HG02610 (cell line): ENCODE measurements around the gene TRDN.

Experiments
- ATAC-seq: cut with Tn5 transposase; IDR thresholded peaks from one replicate; pipeline ENCODE4 v1.9.1; 2021; ENCODE audit warnings: mild to moderate bottlenecking, moderate library complexity; ENCODE audit not compliant: unreplicated experiment

The TRDN gene

DNA sequence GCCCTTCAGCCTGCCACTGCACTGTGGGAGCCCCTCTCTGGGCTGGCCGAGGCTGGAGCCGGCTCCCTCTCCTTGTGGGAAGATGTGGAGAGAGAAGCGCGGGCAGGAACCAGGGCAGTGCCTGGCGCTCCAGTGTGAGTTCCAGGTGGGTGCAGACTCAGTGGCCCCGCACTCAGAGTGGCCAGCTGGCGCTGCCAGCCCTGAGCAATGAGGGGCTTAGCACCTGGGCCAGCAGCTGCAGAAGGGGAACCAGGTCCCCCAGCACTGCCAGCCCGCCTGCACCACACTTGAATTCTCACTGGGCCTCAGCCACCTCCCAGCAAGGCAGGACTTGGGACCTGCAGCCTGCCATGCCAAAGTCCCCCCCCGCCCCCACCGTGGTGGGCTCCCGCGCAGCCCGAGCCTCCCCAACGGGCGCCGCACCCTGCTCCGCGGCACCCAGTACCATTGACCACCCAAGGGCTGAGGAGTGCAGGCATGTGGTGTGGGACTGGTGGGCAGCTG is 434.8 kb downstream of the TRDN start:
- ATAC-seq: no peak

GRCh38 chr6:123193298-123193697 is 443.5 kb downstream of the TRDN start:
- ATAC-seq: no peak

DNA sequence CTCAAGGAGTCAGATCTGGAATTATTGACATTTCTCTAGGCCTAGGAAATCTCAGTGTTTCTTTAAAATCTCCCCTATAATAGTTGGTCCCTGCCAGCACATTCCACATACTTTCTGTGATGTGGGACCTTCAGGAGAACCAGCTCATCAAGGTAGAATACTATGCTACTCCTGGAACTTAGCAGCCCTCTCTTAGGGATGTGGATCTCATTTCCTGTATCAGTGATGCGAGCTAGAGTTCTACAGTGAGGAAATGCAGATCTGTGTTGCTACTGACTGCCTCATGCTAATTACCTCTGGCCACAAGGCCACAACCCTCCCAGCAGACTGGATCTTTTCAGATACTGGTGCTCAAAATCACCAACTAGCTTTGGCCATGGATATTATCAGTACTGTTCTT is 446.9 kb downstream of the TRDN start:
- ATAC-seq: no peak

DNA sequence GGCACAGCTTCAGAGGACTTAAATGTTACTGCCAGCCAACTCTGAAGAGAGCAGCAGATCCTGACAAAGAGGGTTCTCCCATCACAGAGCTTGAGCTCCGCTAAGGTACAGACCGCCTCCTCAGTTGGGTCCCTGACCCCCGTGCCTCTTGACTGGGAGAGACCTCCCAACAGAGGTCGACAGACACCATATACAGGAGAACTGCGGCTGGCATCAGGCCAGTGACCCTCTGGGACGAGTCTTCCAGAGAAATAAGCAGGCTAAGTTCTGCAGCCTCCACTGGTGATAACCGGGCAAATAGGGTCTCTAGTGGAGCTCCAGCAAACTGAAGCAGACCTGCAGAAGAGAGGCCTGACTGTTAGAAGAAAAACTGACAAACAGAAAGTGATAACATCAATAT is 453.8 kb downstream of the TRDN start:
- ATAC-seq: no peak

GRCh38 chr6:123176706-123177105 is 460.0 kb downstream of the TRDN start:
- ATAC-seq: no peak

- no peak for ATAC-seq
Observed at GRCh38 chr6:123171341-123172115, 465.2 kb downstream of the TRDN start.

- no peak for ATAC-seq
Observed at GRCh38 chr6:123169774-123170095, 467.0 kb downstream of the TRDN start.

GRCh38 chr6:123168892-123169773 is 467.6 kb downstream of the TRDN start:
- no peak for ATAC-seq

GRCh38 chr6:123168466-123168865 is 468.3 kb downstream of the TRDN start:
- ATAC-seq: no peak
